Hepatocyte (in vitro differentiated cells): ENCODE results near the gene ACE.

Experiments
- EZH2phosphoT487 ChIP-seq: fragments of 200-600 bp; sonication (generic); IDR thresholded peaks from one replicate; pipeline ENCODE4 v1.6.1; 2018; ENCODE audit warnings: antibody characterized with exemption, mild to moderate bottlenecking, low read depth, moderate library complexity; ENCODE audit not compliant: unreplicated experiment, severe bottlenecking
- TF ChIP-seq, protein P1 (sequence below): fragments of 200-600 bp; sonication (generic); IDR thresholded peaks from 2 replicates; pipeline ENCODE4 v1.5.1; 2016; ENCODE audit warnings: antibody characterized with exemption, mild to moderate bottlenecking; ENCODE audit not compliant: poor library complexity

DNA sequence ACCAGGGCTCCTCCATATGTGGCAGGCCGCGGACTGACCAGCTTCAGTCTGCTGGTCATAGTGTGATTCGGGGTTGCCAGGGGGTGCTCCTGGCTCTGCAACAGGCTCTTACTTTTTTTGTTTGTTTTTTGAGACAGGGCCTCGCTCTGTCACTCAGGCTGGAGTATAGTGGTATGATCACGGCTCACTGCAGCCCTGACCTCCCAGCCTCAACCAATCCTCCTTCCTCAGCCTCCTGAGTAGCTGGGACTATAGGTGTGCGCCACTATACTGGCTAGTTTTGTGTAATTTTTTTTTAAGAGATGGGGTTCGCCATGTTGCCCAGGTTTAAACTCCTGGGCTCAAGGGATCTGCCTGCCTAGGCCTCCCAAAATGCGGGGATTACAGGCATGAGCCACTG, 34.5 kb downstream of the ACE start:
- no peak for TF ChIP-seq EZH2phosphoT487
- TF ChIP-seq, protein P1, sequence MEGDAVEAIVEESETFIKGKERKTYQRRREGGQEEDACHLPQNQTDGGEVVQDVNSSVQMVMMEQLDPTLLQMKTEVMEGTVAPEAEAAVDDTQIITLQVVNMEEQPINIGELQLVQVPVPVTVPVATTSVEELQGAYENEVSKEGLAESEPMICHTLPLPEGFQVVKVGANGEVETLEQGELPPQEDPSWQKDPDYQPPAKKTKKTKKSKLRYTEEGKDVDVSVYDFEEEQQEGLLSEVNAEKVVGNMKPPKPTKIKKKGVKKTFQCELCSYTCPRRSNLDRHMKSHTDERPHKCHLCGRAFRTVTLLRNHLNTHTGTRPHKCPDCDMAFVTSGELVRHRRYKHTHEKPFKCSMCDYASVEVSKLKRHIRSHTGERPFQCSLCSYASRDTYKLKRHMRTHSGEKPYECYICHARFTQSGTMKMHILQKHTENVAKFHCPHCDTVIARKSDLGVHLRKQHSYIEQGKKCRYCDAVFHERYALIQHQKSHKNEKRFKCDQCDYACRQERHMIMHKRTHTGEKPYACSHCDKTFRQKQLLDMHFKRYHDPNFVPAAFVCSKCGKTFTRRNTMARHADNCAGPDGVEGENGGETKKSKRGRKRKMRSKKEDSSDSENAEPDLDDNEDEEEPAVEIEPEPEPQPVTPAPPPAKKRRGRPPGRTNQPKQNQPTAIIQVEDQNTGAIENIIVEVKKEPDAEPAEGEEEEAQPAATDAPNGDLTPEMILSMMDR: no peak
